OCI-LY1 (cell line): ENCODE results near the gene P3H2.

Source experiments
- EZH2 ChIP-seq: fragments of 200-600 bp; sonication (generic), shearing (Covaris generic); IDR thresholded peaks from 2 replicates; pipeline ENCODE4 v1.8.0; 2017; ENCODE audit warnings: borderline replicate concordance, mixed run types, mild to moderate bottlenecking, antibody characterized with exemption, low read length, moderate library complexity, mixed read lengths
- TF ChIP-seq, protein P1 (sequence below): fragments of 200-600 bp; sonication (generic), shearing (Covaris generic); IDR thresholded peaks from 2 replicates; pipeline ENCODE4 v1.5.1; 2017; ENCODE audit warnings: mild to moderate bottlenecking, antibody characterized with exemption, low read length, moderate library complexity, mixed read lengths

DNA sequence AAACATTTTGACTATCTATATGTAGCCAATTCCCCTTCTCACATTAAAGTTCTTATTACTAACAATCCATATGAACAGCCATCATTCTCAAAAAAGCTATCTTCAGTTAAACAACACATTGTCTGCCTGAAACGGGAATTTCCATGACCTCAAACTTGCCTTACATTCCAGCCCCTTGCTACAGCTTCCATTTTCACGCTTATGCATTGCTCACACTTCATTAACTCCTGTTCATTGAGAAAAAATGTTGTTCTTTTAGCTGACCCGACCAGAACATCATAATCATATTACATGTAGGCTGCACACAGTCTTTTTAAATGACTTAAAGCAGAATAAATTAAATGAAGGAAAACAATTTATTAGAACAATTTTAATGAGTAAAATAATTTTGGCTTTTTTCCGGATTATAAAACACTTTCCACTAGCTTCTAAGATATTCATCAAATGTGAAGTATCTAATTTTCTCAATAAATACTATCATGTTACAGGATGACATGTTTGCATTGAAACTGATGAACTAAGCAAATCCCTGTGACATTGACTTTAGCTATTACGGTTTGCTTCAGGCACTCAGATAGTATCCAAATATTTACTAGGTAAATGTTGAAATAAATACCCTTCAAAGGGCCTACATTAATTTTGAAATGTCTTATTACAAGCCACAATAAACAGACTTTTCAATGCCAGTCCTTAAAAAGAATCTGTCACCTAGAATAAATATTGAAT is 49.9 kb downstream of the P3H2 start:
- TF ChIP-seq, protein P1, sequence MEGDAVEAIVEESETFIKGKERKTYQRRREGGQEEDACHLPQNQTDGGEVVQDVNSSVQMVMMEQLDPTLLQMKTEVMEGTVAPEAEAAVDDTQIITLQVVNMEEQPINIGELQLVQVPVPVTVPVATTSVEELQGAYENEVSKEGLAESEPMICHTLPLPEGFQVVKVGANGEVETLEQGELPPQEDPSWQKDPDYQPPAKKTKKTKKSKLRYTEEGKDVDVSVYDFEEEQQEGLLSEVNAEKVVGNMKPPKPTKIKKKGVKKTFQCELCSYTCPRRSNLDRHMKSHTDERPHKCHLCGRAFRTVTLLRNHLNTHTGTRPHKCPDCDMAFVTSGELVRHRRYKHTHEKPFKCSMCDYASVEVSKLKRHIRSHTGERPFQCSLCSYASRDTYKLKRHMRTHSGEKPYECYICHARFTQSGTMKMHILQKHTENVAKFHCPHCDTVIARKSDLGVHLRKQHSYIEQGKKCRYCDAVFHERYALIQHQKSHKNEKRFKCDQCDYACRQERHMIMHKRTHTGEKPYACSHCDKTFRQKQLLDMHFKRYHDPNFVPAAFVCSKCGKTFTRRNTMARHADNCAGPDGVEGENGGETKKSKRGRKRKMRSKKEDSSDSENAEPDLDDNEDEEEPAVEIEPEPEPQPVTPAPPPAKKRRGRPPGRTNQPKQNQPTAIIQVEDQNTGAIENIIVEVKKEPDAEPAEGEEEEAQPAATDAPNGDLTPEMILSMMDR: no peak
- no peak for TF ChIP-seq EZH2
